ENCODE measurements around the gene FHOD3. TPM values are rescaled to one million over a fixed set of nuclear protein-coding genes. Genes with fewer than 3 reads are reported as not detected.

Gene FHOD3
- total and polyA plus RNA-seq, 2 of the 8 experiments (the other 6 are each of a cell fraction or from before 2014, with no cell fraction given) = 9.7 to 10.5 TPM

DNA sequence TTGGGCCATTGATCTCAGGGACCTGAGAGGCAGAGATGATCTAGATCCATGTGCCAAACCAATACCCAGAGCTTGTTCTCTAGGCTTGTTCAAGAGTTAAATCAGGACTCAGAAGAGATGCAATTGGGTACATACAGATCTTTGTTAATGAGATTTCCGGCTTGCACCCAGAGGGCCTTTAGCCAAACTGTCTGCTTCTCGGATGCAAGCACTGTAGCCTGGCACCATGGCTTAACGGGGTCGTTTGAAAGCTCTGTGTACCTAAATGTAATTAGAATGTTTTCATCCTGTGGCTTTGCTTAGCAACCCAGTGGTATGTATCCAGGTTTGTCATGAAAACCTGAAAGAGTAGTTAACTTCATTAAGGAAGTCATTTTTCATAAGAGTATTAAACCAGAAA is 437.1 kb downstream of the FHOD3 start:
- 93% methylated on average over 4 of the region's 4 CpGs; no CpG with 5 or more reads in 1 of the 2 experiments for WGBS, 2 experiments (ENCODE audit: extremely low coverage in 1 of 2, insufficient coverage in 1 of 2, insufficient read length in 1 of 2, insufficient replicate concordance in 2 of 2, low coverage in 1 of 2, low lambda C conversion rate in 2 of 2, missing lambda C conversion rate in 1 of 2)
- no peaks in the 10 kb centered on the region for H3K4me1 ChIP-seq (replicated peaks in 1 of 4; ENCODE audit: control insufficient read depth in 3 of 4, insufficient read depth in 4 of 4, low read length in 3 of 4)
- FAIRE-seq (no peak), DNase-seq (ENCODE audit: low read depth in 1 of 2, low spot score in 2 of 2) (no peak)
- no peak overlapping the region for H3K4me3 ChIP-seq (ENCODE audit: extremely low read depth in 1 of 4, insufficient read depth in 2 of 4, low read depth in 3 of 4, low read length in 4 of 4)
- TF ChIP-seq TCF12 (IDR thresholded peaks at IDR 0.05; ENCODE audit: low read depth, low read length) = no peak
- no peak for TF ChIP-seq SAP30 (IDR thresholded peaks at IDR 0.05; ENCODE audit: insufficient read depth, insufficient replicate concordance, low read length)
- no peak for TF ChIP-seq TAF7 (optimal IDR thresholded peaks at IDR 0.05; ENCODE audit: borderline replicate concordance, low read depth, low read length)
- no peak for TF ChIP-seq TAF1 (IDR thresholded peaks at IDR 0.05; ENCODE audit: low read depth, low read length)
- no peak for TF ChIP-seq HDAC6 (IDR thresholded peaks at IDR 0.05; ENCODE audit: low read depth, low read length)
- no peak for TF ChIP-seq SRF (IDR thresholded peaks at IDR 0.05; ENCODE audit: low read depth, low read length)
- no peak for TF ChIP-seq POU5F1 (IDR thresholded peaks at IDR 0.05; ENCODE audit: low read depth, low read length)
- TF ChIP-seq, protein P1, sequence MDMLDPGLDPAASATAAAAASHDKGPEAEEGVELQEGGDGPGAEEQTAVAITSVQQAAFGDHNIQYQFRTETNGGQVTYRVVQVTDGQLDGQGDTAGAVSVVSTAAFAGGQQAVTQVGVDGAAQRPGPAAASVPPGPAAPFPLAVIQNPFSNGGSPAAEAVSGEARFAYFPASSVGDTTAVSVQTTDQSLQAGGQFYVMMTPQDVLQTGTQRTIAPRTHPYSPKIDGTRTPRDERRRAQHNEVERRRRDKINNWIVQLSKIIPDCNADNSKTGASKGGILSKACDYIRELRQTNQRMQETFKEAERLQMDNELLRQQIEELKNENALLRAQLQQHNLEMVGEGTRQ (IDR thresholded peaks at IDR 0.05; ENCODE audit: low read length) = no peak
- no peak for TF ChIP-seq NANOG (IDR thresholded peaks at IDR 0.05; ENCODE audit: insufficient read depth, low read depth, low read length, poor library complexity, severe bottlenecking)
- TF ChIP-seq CEBPB (IDR thresholded peaks at IDR 0.05; ENCODE audit: low read depth, low read length) = no peak
- no peaks in the 10 kb centered on the region for H3K79me1 ChIP-seq (ENCODE audit: low read depth, low read length)
- no peaks in the 10 kb centered on the region for H4K20me1 ChIP-seq (replicated peaks in 1 of 2; ENCODE audit: control insufficient read depth in 1 of 2, insufficient read depth in 2 of 2, low read length in 2 of 2)
- H3K14ac ChIP-seq (ENCODE audit: insufficient read length) = no peak overlapping the region
- no peak overlapping the region for H2AK5ac ChIP-seq (ENCODE audit: low read depth, low read length)
- no peak overlapping the region for H4K8ac ChIP-seq (ENCODE audit: extremely low read depth, insufficient read depth, low read length)
- H3K9ac ChIP-seq (replicated peaks in 1 of 4; ENCODE audit: extremely low read depth in 1 of 4, low read depth in 3 of 4, low read length in 3 of 4) = no peak overlapping the region
- H3K4me2 ChIP-seq (ENCODE audit: insufficient read depth in 1 of 2, low read depth in 2 of 2, low read length in 2 of 2) = no peak overlapping the region
- ChIA-PET POLR2A (ENCODE audit: partially characterized antibody) (interaction anchor here (0.7 kb wide), 1 partner anchor 21 kb away, joined by 3 read pairs; no protein-coding TSS in a partner anchor), CTCF (ENCODE audit: partially characterized antibody) (interaction anchor here (0.9 to 1.1 kb wide), 3 partner anchors 17 to 77 kb away, joined by 3 to 4 read pairs (median 3); no protein-coding TSS in a partner anchor)
- H3K27ac ChIP-seq (ENCODE audit: low read depth, low read length) = no peak overlapping the region
- no peak overlapping the region for H3K23ac ChIP-seq (ENCODE audit: insufficient read length)
- no peaks in the 10 kb centered on the region for H3K27me3 ChIP-seq (replicated peaks in 1 of 4; ENCODE audit: control insufficient read depth in 3 of 4, extremely low read depth in 1 of 4, insufficient read depth in 3 of 4, low read length in 3 of 4)
- H2BK120ac ChIP-seq (replicated peaks; ENCODE audit: low read depth, low read length) = no peak overlapping the region
- H3K23me2 ChIP-seq (ENCODE audit: low read depth, low read length) = no peaks in the 10 kb centered on the region
- H2BK15ac ChIP-seq (ENCODE audit: low read length) = no peak overlapping the region
- H2BK12ac ChIP-seq (ENCODE audit: low read depth, low read length) = no peak overlapping the region
- H4K91ac ChIP-seq (replicated peaks; ENCODE audit: insufficient read length, low read length) = no peak overlapping the region
- no peak overlapping the region for H2BK20ac ChIP-seq (ENCODE audit: low read length)
- no peak overlapping the region for H4K5ac ChIP-seq (ENCODE audit: insufficient read length, low read depth, low read length)
- H3K4ac ChIP-seq (replicated peaks; ENCODE audit: insufficient read length, low read depth, low read length) = no peak overlapping the region
- no peak overlapping the region for H2BK5ac ChIP-seq (ENCODE audit: low read depth, low read length)
- H3K56ac ChIP-seq (replicated peaks; ENCODE audit: insufficient read length, low read depth, low read length) = no peak overlapping the region
- no peaks in the 10 kb centered on the region for H3K79me2 ChIP-seq (ENCODE audit: control insufficient read depth in 1 of 2, insufficient read depth in 2 of 2, low read length in 2 of 2)
- peaks cover 0 to 17% (median 2%) of the 10 kb centered on the region in 4 experiments; a peak in 4 of 8 replicates for H3K36me3 ChIP-seq (ENCODE audit: control insufficient read depth in 2 of 4, insufficient read depth in 4 of 4, low read length in 3 of 4)
- H3K18ac ChIP-seq (ENCODE audit: extremely low read depth, low read length) = no peak overlapping the region
- no peak overlapping the region for H2AFZ ChIP-seq (ENCODE audit: low read length)
- H3K9me3 ChIP-seq (ENCODE audit: insufficient read depth in 2 of 2, low read depth in 1 of 2, low read length in 1 of 2) = peaks cover 16% of the 10 kb centered on the region in 2 experiments
